ENCODE results near the gene DUOXA2.

DUOXA2 gene

GRCh38 chr15:45128971-45129639 is 15.0 kb downstream of the DUOXA2 start:
- DNase-seq (ENCODE audit: low read depth in 2 of 2) = no peak
- H3K4me3 ChIP-seq (replicated peaks in 1 of 2; ENCODE audit: low read depth in 2 of 2, low read length in 2 of 2) = no peak overlapping the region
- TF ChIP-seq CTCF (IDR thresholded peaks at IDR 0.05; ENCODE audit: low read depth, low read length) = no peak

- no peak for TF ChIP-seq CTCF (IDR thresholded peaks at IDR 0.05; ENCODE audit: low read depth, low read length)
- H3K4me3 ChIP-seq (replicated peaks in 1 of 2; ENCODE audit: low read depth in 2 of 2, low read length in 2 of 2) = no peak within 1 kb of the TSS
- DNase-seq (ENCODE audit: low read depth in 2 of 2) = no peak
These were observed 15.6 kb downstream of the DUOXA2 start, which contains the start of the genes DUOX1 and DUOXA1 for GRCh38 chr15:45129651-45130129. DUOX1 (plus strand) TSS chr15:45129994; CDS start chr15:45131967, 1,973 bp downstream. DUOXA1 (minus strand) TSS chr15:45129879; CDS start chr15:45123014, 6,865 bp downstream.

GRCh38 chr15:45130291-45131000 is 16.3 kb downstream of the DUOXA2 start:
- no peak for TF ChIP-seq CTCF (IDR thresholded peaks at IDR 0.05; ENCODE audit: low read depth, low read length)
- no peak for DNase-seq (ENCODE audit: low read depth in 2 of 2)
- H3K4me3 ChIP-seq (replicated peaks in 1 of 2; ENCODE audit: low read depth in 2 of 2, low read length in 2 of 2) = no peak overlapping the region

GRCh38 chr15:45131510-45131909 is 17.4 kb downstream of the DUOXA2 start:
- no peak for DNase-seq (ENCODE audit: low read depth in 2 of 2)
- no peak for TF ChIP-seq CTCF (IDR thresholded peaks at IDR 0.05; ENCODE audit: low read depth, low read length)
- H3K4me3 ChIP-seq (replicated peaks in 1 of 2; ENCODE audit: low read depth in 2 of 2, low read length in 2 of 2) = no peak overlapping the region

- no peak overlapping the region for H3K4me3 ChIP-seq (replicated peaks in 1 of 2; ENCODE audit: low read depth in 2 of 2, low read length in 2 of 2)
- no peak for DNase-seq (ENCODE audit: low read depth in 2 of 2)
- no peak for TF ChIP-seq CTCF (IDR thresholded peaks at IDR 0.05; ENCODE audit: low read depth, low read length)
These were observed 18.9 kb downstream of the DUOXA2 start for GRCh38 chr15:45132844-45133560.

- DNase-seq (ENCODE audit: low read depth in 2 of 2) = no peak
- no peak overlapping the region for H3K4me3 ChIP-seq (replicated peaks in 1 of 2; ENCODE audit: low read depth in 2 of 2, low read length in 2 of 2)
- TF ChIP-seq CTCF (IDR thresholded peaks at IDR 0.05; ENCODE audit: low read depth, low read length) = no peak
These were observed 19.4 kb downstream of the DUOXA2 start for GRCh38 chr15:45133561-45133920.

Measured in cardiac fibroblast (primary cell).